ENCODE data around the gene MYO5B. TPM values are rescaled to one million over a fixed set of nuclear protein-coding genes. Genes with fewer than 3 reads are reported as not detected.

Gene MYO5B
- total RNA-seq, 4 donors from 2014 or later, result 0.05 to 0.60 (median 0.35) TPM

DNA sequence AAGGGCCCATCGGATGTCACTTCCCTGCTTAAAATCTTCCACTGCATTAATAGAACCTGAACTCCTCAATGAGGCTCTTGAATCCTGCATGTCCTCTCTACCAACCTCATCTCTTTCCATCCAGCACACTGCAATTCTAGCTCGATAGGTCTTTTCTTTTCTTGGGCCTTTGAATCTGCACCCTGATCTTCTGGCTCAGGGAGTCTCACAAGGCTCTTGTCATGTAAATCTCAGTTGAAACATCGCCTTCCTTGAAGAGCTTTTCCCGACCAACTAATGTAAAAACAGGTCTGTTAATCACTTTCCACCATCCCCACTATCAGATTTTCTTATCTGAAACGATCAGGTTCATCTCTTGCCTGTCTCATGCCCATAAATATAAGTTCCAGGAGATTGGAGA lies 120.5 kb downstream of the MYO5B start:
- DNase-seq (no peak), ATAC-seq (no peak)
- Histone ChIP-seq H3K9me3 (no peaks in the 10 kb centered on the region), H3K36me3 (no peaks in the 10 kb centered on the region), H3K27ac (no peak overlapping the region), H3K4me3 (no peak overlapping the region), H3K27me3 (no peaks in the 10 kb centered on the region), H3K4me1 (peaks cover 0 to 2% of the 10 kb centered on the region in 2 donors)
- intact Hi-C loops (cut with DNase I; ENCODE audit: low total_unique reads) (no loop called here), in situ Hi-C loops (cut with MboI; ENCODE audit: low sequenced_read_pairs in 4 of 4) (no loop called here)
- TF ChIP-seq, protein P1, sequence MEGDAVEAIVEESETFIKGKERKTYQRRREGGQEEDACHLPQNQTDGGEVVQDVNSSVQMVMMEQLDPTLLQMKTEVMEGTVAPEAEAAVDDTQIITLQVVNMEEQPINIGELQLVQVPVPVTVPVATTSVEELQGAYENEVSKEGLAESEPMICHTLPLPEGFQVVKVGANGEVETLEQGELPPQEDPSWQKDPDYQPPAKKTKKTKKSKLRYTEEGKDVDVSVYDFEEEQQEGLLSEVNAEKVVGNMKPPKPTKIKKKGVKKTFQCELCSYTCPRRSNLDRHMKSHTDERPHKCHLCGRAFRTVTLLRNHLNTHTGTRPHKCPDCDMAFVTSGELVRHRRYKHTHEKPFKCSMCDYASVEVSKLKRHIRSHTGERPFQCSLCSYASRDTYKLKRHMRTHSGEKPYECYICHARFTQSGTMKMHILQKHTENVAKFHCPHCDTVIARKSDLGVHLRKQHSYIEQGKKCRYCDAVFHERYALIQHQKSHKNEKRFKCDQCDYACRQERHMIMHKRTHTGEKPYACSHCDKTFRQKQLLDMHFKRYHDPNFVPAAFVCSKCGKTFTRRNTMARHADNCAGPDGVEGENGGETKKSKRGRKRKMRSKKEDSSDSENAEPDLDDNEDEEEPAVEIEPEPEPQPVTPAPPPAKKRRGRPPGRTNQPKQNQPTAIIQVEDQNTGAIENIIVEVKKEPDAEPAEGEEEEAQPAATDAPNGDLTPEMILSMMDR (IDR thresholded peaks at IDR 0.05 in 4 of 5, conservative IDR thresholded peaks at IDR 0.05 in 1 of 5), result no peak
- TF ChIP-seq POLR2A (IDR thresholded peaks at IDR 0.05), result no peak

DNA sequence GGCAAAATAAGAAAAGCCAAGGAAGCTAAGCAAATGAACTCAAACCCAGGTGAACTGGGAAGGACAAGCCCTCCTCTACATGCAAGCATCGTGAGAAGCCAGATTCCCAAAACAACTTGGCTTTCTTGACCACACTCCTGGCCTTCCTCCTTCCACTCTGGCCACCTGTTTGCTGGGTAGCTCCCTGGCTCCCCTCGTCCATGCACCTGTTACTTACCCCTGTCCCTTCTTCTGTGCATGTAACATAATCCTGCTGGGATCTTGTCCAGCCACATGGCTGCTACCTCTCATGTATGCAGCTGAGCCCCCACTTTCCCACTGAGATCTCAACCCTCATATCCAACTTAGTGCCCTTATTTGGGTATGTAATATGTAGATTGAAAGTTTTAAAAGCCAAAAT lies 121.6 kb downstream of the MYO5B start:
- in situ Hi-C loops (cut with MboI; ENCODE audit: low sequenced_read_pairs in 4 of 4) (no loop called here), intact Hi-C loops (cut with DNase I; ENCODE audit: low total_unique reads) (no loop called here)
- Histone ChIP-seq H3K27me3 (no peaks in the 10 kb centered on the region), H3K9me3 (no peaks in the 10 kb centered on the region), H3K4me1 (no peaks in the 10 kb centered on the region), H3K36me3 (no peaks in the 10 kb centered on the region), H3K4me3 (no peak overlapping the region), H3K27ac (no peak overlapping the region)
- DNase-seq, result no peak
- TF ChIP-seq POLR2A (IDR thresholded peaks at IDR 0.05), result no peak
- TF ChIP-seq, protein P1 (IDR thresholded peaks at IDR 0.05 in 4 of 5, conservative IDR thresholded peaks at IDR 0.05 in 1 of 5), result no peak
- no peak for ATAC-seq

DNA sequence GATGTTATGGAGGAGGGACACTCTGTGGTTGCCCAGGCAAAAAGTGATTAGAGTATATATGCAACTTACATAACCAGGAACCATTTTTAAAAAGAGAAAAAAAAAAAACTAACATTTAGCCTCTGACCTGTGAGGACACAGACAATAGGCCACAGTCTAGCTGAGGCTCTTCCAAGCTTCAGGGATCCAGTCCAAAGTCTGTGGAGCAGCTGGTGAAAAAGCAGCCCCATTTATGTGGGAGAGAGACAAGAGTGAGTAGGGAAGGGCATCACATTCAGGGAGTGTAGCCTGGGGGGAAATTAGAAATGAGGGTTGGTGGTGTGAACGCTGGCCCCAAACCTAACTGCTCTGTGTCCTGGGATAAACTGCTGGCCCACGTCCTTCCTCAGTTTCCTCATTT lies 122.8 kb downstream of the MYO5B start:
- no peak for DNase-seq
- H3K36me3 ChIP-seq, result no peaks in the 10 kb centered on the region
- TF ChIP-seq, protein P1 (IDR thresholded peaks at IDR 0.05 in 4 of 5, conservative IDR thresholded peaks at IDR 0.05 in 1 of 5), result no peak
- no peak for TF ChIP-seq POLR2A (IDR thresholded peaks at IDR 0.05)
- no peak for ATAC-seq
- H3K27ac ChIP-seq, result no peak overlapping the region
- H3K4me3 ChIP-seq, result no peak overlapping the region
- H3K4me1 ChIP-seq, result no peaks in the 10 kb centered on the region
- H3K27me3 ChIP-seq, result no peaks in the 10 kb centered on the region
- intact Hi-C loops (cut with DNase I; ENCODE audit: low total_unique reads) (no loop called here), in situ Hi-C loops (cut with MboI; ENCODE audit: low sequenced_read_pairs in 4 of 4) (no loop called here)
- no peaks in the 10 kb centered on the region for H3K9me3 ChIP-seq

DNA sequence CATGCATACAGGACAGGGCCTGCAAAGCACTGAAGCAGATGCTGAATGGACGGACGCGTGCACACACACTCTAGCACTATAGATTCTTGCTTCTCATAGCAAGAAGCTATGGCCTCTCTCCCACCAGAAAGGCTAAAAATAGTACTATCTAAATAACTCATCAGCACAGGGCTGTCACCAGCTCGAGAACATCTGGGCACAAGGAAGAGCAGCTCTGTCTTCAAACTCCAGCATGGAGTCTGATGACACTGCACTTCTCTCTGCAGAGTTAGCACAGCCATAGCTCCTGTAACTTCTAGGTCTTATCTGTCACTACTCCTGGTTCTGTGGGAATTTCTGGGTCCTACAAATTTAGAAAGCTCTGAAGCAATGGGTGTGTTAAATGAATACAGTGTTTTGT lies 123.5 kb downstream of the MYO5B start:
- no peak for DNase-seq
- intact Hi-C loops (cut with DNase I; ENCODE audit: low total_unique reads) (no loop called here), in situ Hi-C loops (cut with MboI; ENCODE audit: low sequenced_read_pairs in 4 of 4) (no loop called here)
- no peaks in the 10 kb centered on the region for H3K27me3 ChIP-seq
- no peaks in the 10 kb centered on the region for H3K36me3 ChIP-seq
- no peak for ATAC-seq
- no peaks in the 10 kb centered on the region for H3K9me3 ChIP-seq
- H3K27ac ChIP-seq, result no peak overlapping the region
- H3K4me3 ChIP-seq, result no peak overlapping the region
- no peak for TF ChIP-seq POLR2A (IDR thresholded peaks at IDR 0.05)
- TF ChIP-seq, protein P1 (IDR thresholded peaks at IDR 0.05 in 4 of 5, conservative IDR thresholded peaks at IDR 0.05 in 1 of 5), result no peak
- no peaks in the 10 kb centered on the region for H3K4me1 ChIP-seq

DNA sequence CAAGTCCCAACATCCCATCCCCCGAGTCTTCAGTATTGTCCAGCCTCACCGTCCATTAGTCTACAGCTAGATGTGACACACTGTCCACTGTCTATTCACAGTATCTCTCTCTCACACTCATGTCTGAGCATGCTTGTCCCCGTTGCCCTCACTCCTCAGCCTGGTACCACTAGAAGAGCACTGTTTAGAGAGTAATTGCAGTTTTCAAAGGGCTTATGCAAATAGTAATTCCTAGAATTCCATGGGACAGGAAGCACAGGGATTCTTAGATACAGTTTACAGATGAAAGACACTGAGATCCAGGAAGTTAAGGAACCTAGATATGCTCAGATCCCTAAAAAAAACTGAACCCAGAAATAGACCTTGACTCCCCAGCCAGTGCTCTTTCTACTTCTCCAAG lies 125.5 kb downstream of the MYO5B start:
- Histone ChIP-seq H3K27me3 (no peaks in the 10 kb centered on the region), H3K9me3 (no peaks in the 10 kb centered on the region), H3K4me3 (no peak overlapping the region), H3K36me3 (no peaks in the 10 kb centered on the region), H3K4me1 (no peaks in the 10 kb centered on the region), H3K27ac (no peak overlapping the region)
- ATAC-seq, result no peak
- intact Hi-C loops (cut with DNase I; ENCODE audit: low total_unique reads) (no loop called here), in situ Hi-C loops (cut with MboI; ENCODE audit: low sequenced_read_pairs in 4 of 4) (no loop called here)
- TF ChIP-seq POLR2A (IDR thresholded peaks at IDR 0.05), result no peak
- TF ChIP-seq, protein P1 (IDR thresholded peaks at IDR 0.05 in 4 of 5, conservative IDR thresholded peaks at IDR 0.05 in 1 of 5), result no peak
- no peak for DNase-seq
